WTC11 (cell line): ENCODE measurements around the gene TRIM17. TPM values are rescaled to one million over a fixed set of nuclear protein-coding genes. Genes with fewer than 3 reads are reported as not detected.

Experiments used
- ATAC-seq: fragments of 200-7000 bp; cut with Tn5 transposase; 2 replicates; pipeline ENCODE4 v1.10.0; 2021; ENCODE audit warnings: mild to moderate bottlenecking, moderate library complexity
- CTCF ChIA-PET: fragments of 300-600 bp; sonication (Branson Sonifier 250); formaldehyde crosslinking; loops from one replicate; lab custom pipeline; 2021; ENCODE audit warnings: antibody characterized with exemption; lab: Charles Lee
- POLR2A ChIA-PET: fragments of 350-600 bp; sonication (Branson Sonifier 250); formaldehyde crosslinking; loops from one replicate; lab custom pipeline; 2021; ENCODE audit warnings: antibody characterized with exemption; lab: Charles Lee
- DNase-seq: peaks from one replicate; pipeline ENCODE4 v3.0.0; 2021; ENCODE audit warnings: low spot score
- H3K27ac Mint-ChIP-seq: 2 replicates; pipeline ENCODE4 v1.8.0; 2021; ENCODE audit warnings: mixed read lengths
- H3K27me3 Mint-ChIP-seq: 2 replicates; pipeline ENCODE4 v1.8.0; 2021; ENCODE audit warnings: low read depth, mild to moderate bottlenecking, moderate library complexity, mixed read lengths
- H3K36me3 Mint-ChIP-seq: 2 replicates; pipeline ENCODE4 v1.8.0; 2021; ENCODE audit warnings: mixed read lengths
- H3K4me1 Mint-ChIP-seq: 2 replicates; pipeline ENCODE4 v1.8.0; 2022; ENCODE audit warnings: mixed read lengths
- H3K4me3 Mint-ChIP-seq: 2 replicates; pipeline ENCODE4 v1.8.0; 2021; ENCODE audit warnings: mild to moderate bottlenecking, moderate library complexity, mixed read lengths
- H3K9me3 Mint-ChIP-seq: 2 replicates; pipeline ENCODE4 v1.8.0; 2021; ENCODE audit warnings: mixed read lengths
- ATF3 ChIP-seq: sonication (generic); formaldehyde crosslinking; conservative IDR thresholded peaks from 2 replicates; pipeline ENCODE4 v1.8.1; 2022; ENCODE audit warnings: mild to moderate bottlenecking, missing genetic modification reagents
- ATF6 ChIP-seq: sonication (generic); formaldehyde crosslinking; IDR thresholded peaks from 2 replicates; pipeline ENCODE4 v1.8.1; 2023; ENCODE audit warnings: mild to moderate bottlenecking, missing genetic modification reagents
- E2F4 ChIP-seq: sonication (generic); formaldehyde crosslinking; IDR thresholded peaks from 2 replicates; pipeline ENCODE4 v1.8.1; 2022; ENCODE audit warnings: low read depth, mild to moderate bottlenecking, moderate library complexity, missing genetic modification reagents, borderline replicate concordance
- ETV6 ChIP-seq: sonication (generic); formaldehyde crosslinking; IDR thresholded peaks from 2 replicates; pipeline ENCODE4 v1.8.1; 2022; ENCODE audit warnings: mild to moderate bottlenecking, missing genetic modification reagents
- FOXJ3 ChIP-seq: sonication (generic); formaldehyde crosslinking; IDR thresholded peaks from 2 replicates; pipeline ENCODE4 v1.9.0; 2021; ENCODE audit warnings: missing genetic modification reagents, mild to moderate bottlenecking, borderline replicate concordance
- GABPB1 ChIP-seq: sonication (generic); formaldehyde crosslinking; IDR thresholded peaks from 2 replicates; pipeline ENCODE4 v1.8.1; 2023; ENCODE audit warnings: mild to moderate bottlenecking, missing genetic modification reagents
- IRF1 ChIP-seq: sonication (generic); formaldehyde crosslinking; IDR thresholded peaks from 2 replicates; pipeline ENCODE4 v1.8.0; 2023; ENCODE audit warnings: missing genetic modification reagents
- KAT7 ChIP-seq: sonication (generic); formaldehyde crosslinking; IDR thresholded peaks from 2 replicates; pipeline ENCODE4 v1.8.1; 2023; ENCODE audit warnings: missing genetic modification reagents, mild to moderate bottlenecking, borderline replicate concordance
- MXD4 ChIP-seq: fragments of 250-450 bp; sonication (Bioruptor Pico); IDR thresholded peaks from 2 replicates; pipeline ENCODE4 v1.8.0; 2021; ENCODE audit warnings: mild to moderate bottlenecking, moderate library complexity, borderline replicate concordance
- NR3C1 ChIP-seq: sonication (generic); formaldehyde crosslinking; conservative IDR thresholded peaks from 2 replicates; pipeline ENCODE4 v1.8.1; 2023; ENCODE audit warnings: low read depth, mild to moderate bottlenecking, missing genetic modification reagents
- SMAD3 ChIP-seq: sonication (generic); formaldehyde crosslinking; IDR thresholded peaks from 2 replicates; pipeline ENCODE4 v1.8.0; 2022; ENCODE audit warnings: missing genetic modification reagents, mild to moderate bottlenecking, borderline replicate concordance
- SMAD4 ChIP-seq: sonication (generic); formaldehyde crosslinking; IDR thresholded peaks from 2 replicates; pipeline ENCODE4 v1.8.0; 2022; ENCODE audit warnings: mild to moderate bottlenecking, missing genetic modification reagents
- USF2 ChIP-seq: sonication (generic); formaldehyde crosslinking; IDR thresholded peaks from 2 replicates; pipeline ENCODE4 v1.8.1; 2023; ENCODE audit warnings: mild to moderate bottlenecking, missing genetic modification reagents, moderate library complexity
- ZBTB21 ChIP-seq: sonication (generic); formaldehyde crosslinking; IDR thresholded peaks from 2 replicates; pipeline ENCODE4 v1.8.1; 2023; ENCODE audit warnings: mild to moderate bottlenecking, missing genetic modification reagents, borderline replicate concordance
- ZNF512 ChIP-seq: sonication (generic); formaldehyde crosslinking; IDR thresholded peaks from 2 replicates; pipeline ENCODE4 v1.8.1; 2022; ENCODE audit warnings: missing genetic modification reagents, borderline replicate concordance
- ZNF671 ChIP-seq: fragments of 250-450 bp; sonication (Bioruptor Pico); IDR thresholded peaks from 2 replicates; pipeline ENCODE4 v1.8.0; 2021; ENCODE audit warnings: mild to moderate bottlenecking
- total RNA-seq: library from RNA; stranded (reverse); gene quantifications from 3 replicates; pipeline ENCODE4 v1.2.3, GENCODE V29; 2021

Gene TRIM17
- total RNA-seq, 1 experiment from 2014 or later: 2.6 TPM

GRCh38 chr1:228428412-228428811, 11.8 kb upstream of the TRIM17 start:
- ChIA-PET CTCF (interaction anchor here (1.0 kb wide), 1 partner anchor 298 kb away, joined by 3 read pairs; no protein-coding TSS in a partner anchor), POLR2A (no interaction called here)
- H3K4me1 Mint-ChIP-seq: peaks cover 12% of the 10 kb centered on the region
- no peak overlapping the region for H3K27ac Mint-ChIP-seq
- no peak overlapping the region for H3K4me3 Mint-ChIP-seq
- DNase-seq (no peak), ATAC-seq (0 out of 2 replicates have a peak, but pooled peaks have one; percentile 16)
- H3K27me3 Mint-ChIP-seq: peaks cover 51% of the 10 kb centered on the region
- H3K36me3 Mint-ChIP-seq: 0 out of 2 replicates have a peak, but pooled peaks cover 2% of the 10 kb centered on the region
- no peaks in the 10 kb centered on the region for H3K9me3 Mint-ChIP-seq
- TF ChIP-seq ETV6 (CRISPR knock-in tag): no peak
- TF ChIP-seq SMAD3 (CRISPR knock-in tag): no peak
- no peak for TF ChIP-seq E2F4 (CRISPR knock-in tag)
- no peak for TF ChIP-seq IRF1 (CRISPR knock-in tag)
- TF ChIP-seq GABPB1 (CRISPR knock-in tag): no peak

- H3K4me1 Mint-ChIP-seq: peaks cover 10% of the 10 kb centered on the region
- H3K4me3 Mint-ChIP-seq: no peak overlapping the region
- ATAC-seq (no peak), DNase-seq (no peak)
- H3K36me3 Mint-ChIP-seq: 0 out of 2 replicates have a peak, but pooled peaks cover 2% of the 10 kb centered on the region
- H3K27ac Mint-ChIP-seq: no peak overlapping the region
- CTCF ChIA-PET: no interaction called here
- H3K9me3 Mint-ChIP-seq: no peaks in the 10 kb centered on the region
- peaks cover 67% of the 10 kb centered on the region for H3K27me3 Mint-ChIP-seq
- TF ChIP-seq ZNF671 (CRISPR knock-in tag) (no peak), ZBTB21 (no peak), FOXJ3 (no peak), ATF6 (CRISPR knock-in tag) (no peak), SMAD4 (CRISPR knock-in tag) (no peak), ATF3 (CRISPR knock-in tag) (no peak), ZNF512 (CRISPR knock-in tag) (no peak), KAT7 (CRISPR knock-in tag) (no peak), MXD4 (no peak), ETV6 (CRISPR knock-in tag) (no peak), USF2 (no peak), NR3C1 (CRISPR knock-in tag) (no peak)
- POLR2A ChIA-PET: no interaction called here
Observed at GRCh38 chr1:228426518-228427175, 10.0 kb upstream of the TRIM17 start.
